ENCODE data around the gene KRTAP10-2. TPM values are rescaled to one million over a fixed set of nuclear protein-coding genes. Genes with fewer than 3 reads are reported as not detected.

KRTAP10-2 gene
- total and polyA plus RNA-seq, 2 experiments from 2014 or later, result not detected

DNA sequence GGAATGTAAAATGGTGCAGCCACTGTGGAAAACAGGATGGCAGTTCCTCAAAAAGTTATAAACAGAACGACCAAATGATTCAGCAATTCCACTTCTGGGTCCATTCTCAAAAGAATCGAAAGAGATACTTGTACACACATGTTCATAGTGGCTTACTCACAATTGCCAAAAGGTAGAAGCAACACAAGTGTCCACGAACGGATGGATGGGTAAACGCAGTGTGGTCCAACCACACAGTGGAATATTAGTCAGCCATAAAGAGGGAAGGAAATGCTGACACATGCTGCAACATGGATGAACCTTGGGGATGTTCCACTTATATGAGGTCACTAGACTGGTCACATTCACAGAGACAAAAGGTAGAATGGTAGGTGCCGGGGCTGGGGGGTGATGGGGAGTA lies 16.6 kb downstream of the KRTAP10-2 start:
- H3K4me2 ChIP-seq (ENCODE audit: unreplicated experiment), result no peak overlapping the region
- H3K4me3 ChIP-seq, result no peak overlapping the region
- DNase-seq, result no peak
- no peaks in the 10 kb centered on the region for H3K4me1 ChIP-seq (ENCODE audit: insufficient read depth)
- TF ChIP-seq EZH2phosphoT487 (IDR thresholded peaks at IDR 0.05; ENCODE audit: insufficient read depth, low read depth) (no peak), EZH2 (IDR thresholded peaks at IDR 0.05; ENCODE audit: insufficient read depth, poor library complexity, severe bottlenecking) (no peak)
- no peak overlapping the region for H2AFZ ChIP-seq
- H3K9ac ChIP-seq, result no peak overlapping the region
- no peaks in the 10 kb centered on the region for H3F3A ChIP-seq (ENCODE audit: insufficient read depth)
- no peaks in the 10 kb centered on the region for H3K79me2 ChIP-seq (ENCODE audit: insufficient read depth)
- no peaks in the 10 kb centered on the region for H3K36me3 ChIP-seq (ENCODE audit: low read depth)
- 87 to 88% methylated on average over 6 of the region's 6 CpGs for WGBS, 2 experiments (ENCODE audit: low coverage in 1 of 2, low lambda C conversion rate in 2 of 2, missing lambda C conversion rate in 2 of 2)
- H3K9me3 ChIP-seq (ENCODE audit: low read depth), result no peaks in the 10 kb centered on the region
- no peak overlapping the region for H3K27ac ChIP-seq
- no peaks in the 10 kb centered on the region for H3K9me2 ChIP-seq (ENCODE audit: insufficient read depth)
- no peaks in the 10 kb centered on the region for H4K20me1 ChIP-seq (ENCODE audit: insufficient read depth)
- in situ Hi-C loops (cut with MboI), result no loop called here
- no peaks in the 10 kb centered on the region for H3K27me3 ChIP-seq (replicated peaks; ENCODE audit: insufficient read depth)

DNA sequence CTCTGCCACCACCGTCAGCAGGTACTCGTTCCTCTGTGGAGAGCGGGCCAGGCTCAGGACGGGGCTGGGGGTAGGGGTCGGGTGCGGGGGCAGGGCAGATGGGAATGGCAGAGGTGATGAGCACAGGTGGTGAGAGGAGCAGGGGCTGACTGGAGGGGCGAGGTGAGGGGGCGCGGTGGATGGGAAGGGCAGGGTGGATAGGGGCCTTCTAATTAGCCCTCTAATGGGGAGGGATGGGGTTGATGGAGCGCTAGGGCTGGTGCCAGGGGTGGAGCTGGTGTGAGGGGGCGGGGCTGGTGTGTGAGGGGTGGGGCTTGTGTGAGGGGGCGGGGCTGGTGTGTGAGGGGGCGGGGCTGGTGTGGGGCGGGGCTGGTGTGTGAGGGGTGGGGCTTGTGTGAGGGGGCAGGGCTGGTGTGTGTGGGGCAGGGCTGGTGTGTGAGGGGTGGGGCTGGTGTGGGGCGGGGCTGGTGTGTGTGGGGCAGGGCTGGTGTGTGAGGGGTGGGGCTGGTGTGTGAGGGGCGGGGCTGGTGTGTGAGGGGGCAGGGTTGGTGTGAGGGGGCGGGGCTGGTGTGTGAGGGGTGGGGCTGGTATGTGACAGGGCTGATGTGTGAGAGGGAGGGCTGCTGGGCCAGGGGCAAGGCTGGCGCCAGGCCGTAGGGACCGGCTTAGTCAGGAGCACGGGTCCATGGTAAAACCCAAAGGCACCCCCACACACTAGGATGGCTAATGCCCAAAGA lies 17.2 kb downstream of the KRTAP10-2 start:
- in situ Hi-C loops (cut with MboI), result no loop called here
- no peak overlapping the region for H3K4me2 ChIP-seq (ENCODE audit: unreplicated experiment)
- no peaks in the 10 kb centered on the region for H3F3A ChIP-seq (ENCODE audit: insufficient read depth)
- WGBS, 2 experiments (ENCODE audit: low coverage in 1 of 2, low lambda C conversion rate in 2 of 2, missing lambda C conversion rate in 2 of 2), result 74 to 75% methylated on average over 7 to 21 of the region's 21 CpGs
- no peaks in the 10 kb centered on the region for H4K20me1 ChIP-seq (ENCODE audit: insufficient read depth)
- H3K36me3 ChIP-seq (ENCODE audit: low read depth), result no peaks in the 10 kb centered on the region
- H3K4me1 ChIP-seq (ENCODE audit: insufficient read depth), result no peaks in the 10 kb centered on the region
- H3K9me3 ChIP-seq (ENCODE audit: low read depth), result no peaks in the 10 kb centered on the region
- no peak overlapping the region for H2AFZ ChIP-seq
- no peaks in the 10 kb centered on the region for H3K27me3 ChIP-seq (replicated peaks; ENCODE audit: insufficient read depth)
- no peak overlapping the region for H3K27ac ChIP-seq
- H3K79me2 ChIP-seq (ENCODE audit: insufficient read depth), result no peaks in the 10 kb centered on the region
- H3K9me2 ChIP-seq (ENCODE audit: insufficient read depth), result no peaks in the 10 kb centered on the region
- DNase-seq, result no peak
- no peak overlapping the region for H3K9ac ChIP-seq
- no peak overlapping the region for H3K4me3 ChIP-seq
- TF ChIP-seq EZH2 (IDR thresholded peaks at IDR 0.05; ENCODE audit: insufficient read depth, poor library complexity, severe bottlenecking), result no peak
- TF ChIP-seq EZH2phosphoT487 (IDR thresholded peaks at IDR 0.05; ENCODE audit: insufficient read depth, low read depth), result no peak

DNA sequence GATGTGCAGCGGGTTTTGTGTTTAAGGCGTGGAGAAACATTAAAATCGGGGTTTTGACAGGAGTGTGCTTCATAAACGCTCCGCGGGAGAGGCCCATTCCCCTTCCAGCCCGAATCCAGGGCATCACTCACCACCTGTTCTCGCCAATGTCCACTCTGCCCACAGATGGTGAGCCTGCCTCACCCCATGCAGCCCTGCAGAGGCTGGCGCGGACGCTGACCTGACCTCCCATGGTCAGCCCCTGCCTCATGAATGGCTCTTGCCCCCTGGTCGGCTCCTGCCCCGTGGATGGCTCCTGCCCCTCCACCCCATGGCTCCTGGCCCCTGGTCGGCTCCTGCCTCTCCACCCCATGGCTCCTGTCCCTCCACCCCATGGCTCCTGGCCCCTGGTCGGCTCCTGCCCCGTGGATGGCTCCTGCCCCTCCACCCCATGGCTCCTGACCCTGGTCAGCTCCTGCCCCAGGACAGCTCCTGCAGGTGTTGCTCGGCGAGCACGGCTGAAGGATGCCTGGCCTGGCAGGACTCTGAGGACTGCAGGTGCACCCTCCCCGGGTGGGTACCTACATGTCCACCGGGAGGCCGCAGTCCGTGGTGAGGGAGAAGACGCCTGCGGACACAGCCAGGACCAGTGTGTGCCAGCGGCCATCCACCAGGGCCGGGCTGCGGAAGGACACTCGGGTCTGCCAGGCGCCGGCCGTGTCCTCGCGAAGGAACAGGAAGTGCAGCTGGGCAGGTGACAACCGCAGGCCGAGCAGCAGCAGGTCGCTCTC lies 18.0 kb downstream of the KRTAP10-2 start:
- no peaks in the 10 kb centered on the region for H3K36me3 ChIP-seq (ENCODE audit: low read depth)
- no peak overlapping the region for H3K27ac ChIP-seq
- no peaks in the 10 kb centered on the region for H3K27me3 ChIP-seq (replicated peaks; ENCODE audit: insufficient read depth)
- H3K9me3 ChIP-seq (ENCODE audit: low read depth), result no peaks in the 10 kb centered on the region
- DNase-seq, result no peak
- 73 to 75% methylated on average over 36 to 37 of the region's 37 CpGs for WGBS, 2 experiments (ENCODE audit: low coverage in 1 of 2, low lambda C conversion rate in 2 of 2, missing lambda C conversion rate in 2 of 2)
- H3K4me1 ChIP-seq (ENCODE audit: insufficient read depth), result no peaks in the 10 kb centered on the region
- H2AFZ ChIP-seq, result no peak overlapping the region
- H3K4me3 ChIP-seq, result no peak overlapping the region
- no peak overlapping the region for H3K9ac ChIP-seq
- H3K79me2 ChIP-seq (ENCODE audit: insufficient read depth), result no peaks in the 10 kb centered on the region
- H3K9me2 ChIP-seq (ENCODE audit: insufficient read depth), result no peaks in the 10 kb centered on the region
- no peaks in the 10 kb centered on the region for H4K20me1 ChIP-seq (ENCODE audit: insufficient read depth)
- in situ Hi-C loops (cut with MboI), result no loop called here
- H3K4me2 ChIP-seq (ENCODE audit: unreplicated experiment), result no peak overlapping the region
- TF ChIP-seq EZH2 (IDR thresholded peaks at IDR 0.05; ENCODE audit: insufficient read depth, poor library complexity, severe bottlenecking) (no peak), EZH2phosphoT487 (IDR thresholded peaks at IDR 0.05; ENCODE audit: insufficient read depth, low read depth) (no peak)
- no peaks in the 10 kb centered on the region for H3F3A ChIP-seq (ENCODE audit: insufficient read depth)

DNA sequence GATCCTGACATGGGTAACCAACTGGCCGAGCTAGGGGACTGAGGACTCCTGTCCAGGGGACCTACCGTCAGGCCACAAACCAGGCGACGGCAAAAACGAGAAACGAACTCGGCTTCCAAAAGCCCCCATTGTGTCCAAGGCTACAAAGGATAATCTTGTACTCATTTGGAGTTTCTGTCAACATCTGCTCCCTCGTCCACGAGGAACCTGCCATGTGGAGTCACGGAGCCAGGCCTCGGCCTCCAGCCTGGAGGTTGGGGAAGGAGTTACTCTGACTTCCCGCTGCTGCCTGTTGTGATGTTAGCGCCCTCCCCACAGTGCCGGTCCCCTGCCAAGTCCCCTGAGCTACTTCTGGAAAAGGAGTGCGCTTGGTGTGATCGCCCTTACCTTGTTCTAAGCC lies 18.6 kb downstream of the KRTAP10-2 start:
- Histone ChIP-seq H3K4me2 (ENCODE audit: unreplicated experiment) (no peak overlapping the region), H3K36me3 (ENCODE audit: low read depth) (no peaks in the 10 kb centered on the region), H3K27me3 (replicated peaks; ENCODE audit: insufficient read depth) (no peaks in the 10 kb centered on the region), H3K9ac (no peak overlapping the region), H3K27ac (no peak overlapping the region), H3K79me2 (ENCODE audit: insufficient read depth) (no peaks in the 10 kb centered on the region), H2AFZ (no peak overlapping the region), H4K20me1 (ENCODE audit: insufficient read depth) (no peaks in the 10 kb centered on the region), H3K4me1 (ENCODE audit: insufficient read depth) (no peaks in the 10 kb centered on the region), H3K9me3 (ENCODE audit: low read depth) (no peaks in the 10 kb centered on the region), H3K4me3 (no peak overlapping the region), H3F3A (ENCODE audit: insufficient read depth) (no peaks in the 10 kb centered on the region), H3K9me2 (ENCODE audit: insufficient read depth) (no peaks in the 10 kb centered on the region)
- TF ChIP-seq EZH2phosphoT487 (IDR thresholded peaks at IDR 0.05; ENCODE audit: insufficient read depth, low read depth) (no peak), EZH2 (IDR thresholded peaks at IDR 0.05; ENCODE audit: insufficient read depth, poor library complexity, severe bottlenecking) (no peak)
- WGBS, 2 experiments (ENCODE audit: low coverage in 1 of 2, low lambda C conversion rate in 2 of 2, missing lambda C conversion rate in 2 of 2), result 71 to 75% methylated on average over 16 of the region's 16 CpGs
- in situ Hi-C loops (cut with MboI), result no loop called here
- no peak for DNase-seq

Measured in GM23248 (cell line).